ENCODE results near the gene ANKRD31.
"Not testable (repeated sequence)": the region's sequence is repeated elsewhere in the genome, so short reads cannot be mapped to it uniquely, and the experiment has no call there.

DNA sequence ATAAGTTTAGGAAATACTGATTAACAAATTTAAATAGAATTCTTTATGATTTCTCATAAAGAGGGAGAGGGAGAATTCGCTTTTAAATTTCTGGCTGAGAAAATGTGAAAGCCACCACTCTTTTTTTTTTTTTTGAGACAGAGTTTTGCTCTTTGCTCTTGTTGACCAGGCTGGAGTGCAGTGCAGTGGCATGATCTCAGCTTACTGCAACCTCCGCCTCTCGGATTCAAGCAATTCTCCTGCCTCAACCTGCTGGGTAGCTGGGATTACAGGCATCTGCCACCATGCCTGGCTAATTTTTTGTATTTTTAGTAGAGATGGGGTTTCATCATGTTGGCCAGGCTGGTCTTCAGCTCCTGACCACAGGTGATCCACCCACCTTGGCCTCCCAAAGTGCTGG lies 157.3 kb downstream of the ANKRD31 start:
- TF ChIP-seq, protein P1, sequence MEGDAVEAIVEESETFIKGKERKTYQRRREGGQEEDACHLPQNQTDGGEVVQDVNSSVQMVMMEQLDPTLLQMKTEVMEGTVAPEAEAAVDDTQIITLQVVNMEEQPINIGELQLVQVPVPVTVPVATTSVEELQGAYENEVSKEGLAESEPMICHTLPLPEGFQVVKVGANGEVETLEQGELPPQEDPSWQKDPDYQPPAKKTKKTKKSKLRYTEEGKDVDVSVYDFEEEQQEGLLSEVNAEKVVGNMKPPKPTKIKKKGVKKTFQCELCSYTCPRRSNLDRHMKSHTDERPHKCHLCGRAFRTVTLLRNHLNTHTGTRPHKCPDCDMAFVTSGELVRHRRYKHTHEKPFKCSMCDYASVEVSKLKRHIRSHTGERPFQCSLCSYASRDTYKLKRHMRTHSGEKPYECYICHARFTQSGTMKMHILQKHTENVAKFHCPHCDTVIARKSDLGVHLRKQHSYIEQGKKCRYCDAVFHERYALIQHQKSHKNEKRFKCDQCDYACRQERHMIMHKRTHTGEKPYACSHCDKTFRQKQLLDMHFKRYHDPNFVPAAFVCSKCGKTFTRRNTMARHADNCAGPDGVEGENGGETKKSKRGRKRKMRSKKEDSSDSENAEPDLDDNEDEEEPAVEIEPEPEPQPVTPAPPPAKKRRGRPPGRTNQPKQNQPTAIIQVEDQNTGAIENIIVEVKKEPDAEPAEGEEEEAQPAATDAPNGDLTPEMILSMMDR (IDR thresholded peaks at IDR 0.05): not testable (repeated sequence)
- TF ChIP-seq POLR2A (IDR thresholded peaks at IDR 0.05; ENCODE audit: low read depth); EP300 (IDR thresholded peaks at IDR 0.05); POLR2AphosphoS5 (IDR thresholded peaks at IDR 0.05): not testable (repeated sequence)

Data from esophagus muscularis mucosa (tissue), 4 donors.